Trophoblast cell (in vitro differentiated cells and primary cell): Measurements from ENCODE around the gene KRT78.
A peak's percentile ranks its signal among the peaks of the same experiment; 100 is the strongest.

Experiments
- DNase-seq, 2 donors: peaks; one replicate each; pipeline ENCODE4 v3.0.0-alpha.2; 2016
- H2AFZ ChIP-seq: 2 replicates; pipeline ENCODE4 v1.6.1; 2013; ENCODE audit warnings: low read length, moderate library complexity, mild to moderate bottlenecking; ENCODE audit not compliant: insufficient read depth, poor library complexity
- H2AK5ac ChIP-seq: 2 replicates; pipeline ENCODE4 v1.6.1; 2013; ENCODE audit warnings: mild to moderate bottlenecking, low read length
- H2BK120ac ChIP-seq: 2 replicates; pipeline ENCODE4 v1.6.1; 2013; ENCODE audit warnings: low read length, mild to moderate bottlenecking, moderate library complexity; ENCODE audit not compliant: insufficient read depth, poor library complexity
- H2BK12ac ChIP-seq: 2 replicates; pipeline ENCODE4 v1.6.1; 2013; ENCODE audit warnings: mild to moderate bottlenecking, low read length, moderate library complexity
- H2BK5ac ChIP-seq: 2 replicates; pipeline ENCODE4 v1.6.1; 2013; ENCODE audit warnings: low read length, low read depth, moderate library complexity, mild to moderate bottlenecking; ENCODE audit not compliant: poor library complexity
- H3K14ac ChIP-seq: 2 replicates; pipeline ENCODE4 v1.6.1; 2013; ENCODE audit warnings: mild to moderate bottlenecking, low read length
- H3K18ac ChIP-seq: 2 replicates; pipeline ENCODE4 v1.6.1; 2013; ENCODE audit warnings: mild to moderate bottlenecking, low read length
- H3K23ac ChIP-seq: 2 replicates; pipeline ENCODE4 v1.6.1; 2013; ENCODE audit warnings: low read length
- H3K27ac ChIP-seq: 2 replicates; pipeline ENCODE4 v1.5.1; 2013; ENCODE audit warnings: low read depth, mild to moderate bottlenecking, inconsistent platforms, low read length, moderate library complexity
- H3K27me3 ChIP-seq: 2 replicates; pipeline ENCODE4 v1.6.1; 2013; ENCODE audit warnings: inconsistent platforms, mild to moderate bottlenecking, low read length, moderate library complexity; ENCODE audit not compliant: insufficient read depth
- H3K36me3 ChIP-seq, 2 experiments: 1 replicate in 1 of 2; 2 replicates in 1 of 2; pipeline ENCODE4 v1.6.1; 2013; ENCODE audit warnings: low read length in 2 of 2, mild to moderate bottlenecking in 2 of 2, moderate library complexity in 1 of 2; ENCODE audit not compliant: insufficient read depth in 2 of 2, control insufficient read depth in 1 of 2
- H3K4ac ChIP-seq: 2 replicates; pipeline ENCODE4 v1.6.1; 2013; ENCODE audit warnings: low read depth, mild to moderate bottlenecking, low read length, moderate library complexity
- H3K4me1 ChIP-seq, 2 experiments: 1 replicate in 1 of 2; 2 replicates in 1 of 2; pipeline ENCODE4 v1.6.1; 2013; ENCODE audit warnings: low read length in 2 of 2, mild to moderate bottlenecking in 2 of 2, moderate library complexity in 1 of 2; ENCODE audit not compliant: insufficient read depth in 2 of 2, control insufficient read depth in 1 of 2
- H3K4me2 ChIP-seq: 2 replicates; pipeline ENCODE4 v1.6.1; 2013; ENCODE audit warnings: inconsistent platforms, mild to moderate bottlenecking, low read length, moderate library complexity
- H3K4me3 ChIP-seq: 2 replicates; pipeline ENCODE4 v1.5.1; 2013; ENCODE audit warnings: mild to moderate bottlenecking, low read depth, low read length, inconsistent platforms
- H3K79me1 ChIP-seq: one replicate; pipeline ENCODE4 v1.6.1; 2013; ENCODE audit warnings: low read length
- H3K79me2 ChIP-seq: 2 replicates; pipeline ENCODE4 v1.6.1; 2013; ENCODE audit warnings: low read length, mild to moderate bottlenecking; ENCODE audit not compliant: control insufficient read depth, insufficient read depth, poor library complexity
- H3K9ac ChIP-seq: 2 replicates; pipeline ENCODE4 v1.6.1; 2013; ENCODE audit warnings: mild to moderate bottlenecking, low read length
- H3K9me3 ChIP-seq: 2 replicates; pipeline ENCODE4 v1.6.1; 2013; ENCODE audit warnings: low read depth, mild to moderate bottlenecking, control low read depth, inconsistent platforms, low read length; ENCODE audit not compliant: insufficient read depth
- H4K12ac ChIP-seq: 2 replicates; pipeline ENCODE4 v1.6.1; 2013; ENCODE audit warnings: low read depth, mild to moderate bottlenecking, low read length, moderate library complexity
- H4K8ac ChIP-seq: 2 replicates; pipeline ENCODE4 v1.6.1; 2013; ENCODE audit warnings: low read depth, mild to moderate bottlenecking, low read length, moderate library complexity
- H4K91ac ChIP-seq: one replicate; pipeline ENCODE4 v1.6.1; 2013; ENCODE audit warnings: low read depth, mild to moderate bottlenecking, low read length, moderate library complexity
- WGBS: extraction: QIAGEN DNeasy Blood & Tissue Kit; methylation state at CpG from one replicate; pipeline ENCODE4 v1.1.7; 2013; ENCODE audit warnings: missing lambda C conversion rate; ENCODE audit not compliant: insufficient read length, insufficient coverage; ENCODE audit errors: extremely low coverage; 5-methylcytosine and 5-hydroxymethylcytosine counted together

Gene KRT78

DNA sequence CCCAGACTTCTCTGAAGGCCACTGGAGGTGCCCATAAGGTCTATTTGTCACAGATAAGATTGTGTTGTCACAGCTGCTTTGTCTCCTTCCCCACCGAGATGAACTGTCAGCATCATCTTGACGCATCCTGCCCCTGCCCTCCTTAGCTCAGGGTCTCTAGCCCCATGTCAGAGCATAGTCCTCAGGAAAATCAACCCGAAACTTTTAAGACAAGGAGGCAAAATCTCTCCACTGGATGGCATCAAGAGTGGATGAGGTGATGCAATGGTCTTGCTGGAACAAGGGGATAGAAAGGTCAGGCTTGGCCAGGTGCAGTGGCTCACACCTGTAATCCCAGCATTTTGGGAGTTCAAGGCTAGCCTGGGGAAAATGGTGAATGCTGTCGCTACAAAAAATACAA lies 22.8 kb downstream of the KRT78 start:
- no peak overlapping the region for H3K9ac ChIP-seq
- no peak for DNase-seq
- H2BK5ac ChIP-seq, result no peak overlapping the region
- H2AK5ac ChIP-seq, result no peak overlapping the region
- no peaks in the 10 kb centered on the region for H3K79me2 ChIP-seq
- peaks cover 0 to 2% of the 10 kb centered on the region in 2 experiments for H3K4me1 ChIP-seq
- H2BK12ac ChIP-seq, result no peak overlapping the region
- H4K91ac ChIP-seq, result no peak overlapping the region
- no peaks in the 10 kb centered on the region for H3K79me1 ChIP-seq
- no peak overlapping the region for H4K8ac ChIP-seq
- no peak overlapping the region for H4K12ac ChIP-seq
- no peak overlapping the region for H2BK120ac ChIP-seq
- no peak overlapping the region for H3K14ac ChIP-seq
- H2AFZ ChIP-seq, result no peak overlapping the region
- H3K9me3 ChIP-seq, result no peaks in the 10 kb centered on the region
- no peak overlapping the region for H3K4me2 ChIP-seq
- no peak overlapping the region for H3K4me3 ChIP-seq
- no peak overlapping the region for H3K23ac ChIP-seq
- no peaks in the 10 kb centered on the region for H3K36me3 ChIP-seq
- no peak overlapping the region for H3K4ac ChIP-seq
- H3K27me3 ChIP-seq, result no peaks in the 10 kb centered on the region
- H3K18ac ChIP-seq, result no peak overlapping the region
- no peak overlapping the region for H3K27ac ChIP-seq
- no CpG with 5 or more reads among the region's 4 CpGs for WGBS

DNA sequence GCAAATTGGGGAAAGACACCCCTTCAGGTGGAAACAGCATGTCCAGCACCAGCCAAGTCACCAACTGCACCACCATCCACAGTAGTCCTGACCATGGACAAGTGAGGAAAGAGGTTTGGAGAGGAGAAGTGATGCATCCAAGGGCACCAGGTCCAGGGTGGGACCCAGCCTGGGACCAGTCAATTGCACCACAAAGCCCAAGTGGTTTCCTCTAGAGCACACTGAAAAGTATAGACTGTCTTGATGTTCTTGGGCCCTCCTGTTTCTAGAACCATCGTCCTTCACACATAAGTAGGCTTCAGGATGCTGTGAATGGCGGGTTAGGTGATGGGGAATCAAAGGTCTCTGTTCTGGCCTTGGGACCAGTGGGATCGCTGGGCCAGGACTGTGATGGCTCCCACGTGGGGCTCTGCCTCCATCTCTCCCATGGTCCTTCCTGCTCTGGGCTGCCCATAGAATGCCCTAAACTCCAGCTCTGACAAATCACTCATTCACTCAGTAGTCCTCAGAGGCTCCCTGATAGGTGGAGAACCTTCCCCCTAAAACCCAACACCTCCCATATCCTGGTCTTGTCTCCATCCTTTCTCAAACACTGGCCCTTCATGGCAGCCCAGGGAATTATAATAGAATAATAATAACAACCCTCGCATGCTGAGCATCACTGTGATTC lies 23.9 kb downstream of the KRT78 start:
- WGBS, result no CpG with 5 or more reads among the region's 5 CpGs
- H3K36me3 ChIP-seq, result no peaks in the 10 kb centered on the region
- no peak overlapping the region for H2BK120ac ChIP-seq

DNA sequence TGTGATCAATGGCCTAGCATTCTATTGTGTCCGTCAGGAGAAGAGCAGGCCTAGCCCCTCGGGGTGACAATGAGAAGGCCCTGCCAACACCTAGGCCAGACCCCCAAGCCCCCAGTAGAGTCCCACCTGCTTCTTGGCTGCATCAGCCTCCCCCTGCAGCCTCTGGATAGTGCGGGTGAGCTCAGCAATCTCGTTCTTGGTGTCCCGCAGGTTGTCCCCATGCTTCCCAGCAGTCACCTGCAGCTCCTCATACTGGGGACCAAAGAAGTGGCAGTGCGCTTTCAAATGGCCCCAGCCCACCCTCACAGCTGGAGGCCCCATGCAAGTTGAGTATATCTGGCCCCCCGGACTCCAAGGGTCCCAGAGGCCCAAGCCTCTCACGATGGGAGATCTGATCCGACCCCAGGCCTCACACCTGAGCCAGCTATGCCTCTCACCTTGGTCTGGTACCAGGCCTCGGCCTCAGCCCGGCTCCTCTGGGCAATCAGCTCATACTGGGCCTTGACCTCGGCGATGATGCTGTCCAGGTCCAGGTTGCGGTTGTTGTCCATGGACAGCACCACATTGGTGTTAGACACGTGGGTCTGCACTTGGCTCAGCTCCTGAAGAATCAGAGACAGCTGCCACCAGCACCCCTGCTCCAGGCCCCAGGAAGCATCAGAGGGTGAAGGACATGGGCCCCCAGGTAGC lies 24.9 kb downstream of the KRT78 start:
- H2BK5ac ChIP-seq, result no peak overlapping the region

More for the DNA sequence above, 23.9 kb downstream of the KRT78 start:
- Histone ChIP-seq H3K14ac (no peak overlapping the region), H3K9me3 (no peaks in the 10 kb centered on the region), H3K4me3 (peak overlapping the region; percentile 5), H3K18ac (no peak overlapping the region), H3K4me1 (peaks cover 0 to 2% of the 10 kb centered on the region in 2 experiments), H2AFZ (no peak overlapping the region), H2AK5ac (no peak overlapping the region), H3K27me3 (no peaks in the 10 kb centered on the region), H3K27ac (no peak overlapping the region), H4K8ac (no peak overlapping the region), H3K9ac (no peak overlapping the region), H3K4ac (no peak overlapping the region), H3K79me2 (no peaks in the 10 kb centered on the region), H3K23ac (no peak overlapping the region), H3K79me1 (no peaks in the 10 kb centered on the region), H4K12ac (no peak overlapping the region), H4K91ac (no peak overlapping the region), H2BK12ac (no peak overlapping the region), H2BK5ac (no peak overlapping the region), H3K4me2 (no peak overlapping the region)
- no peak for DNase-seq

DNA sequence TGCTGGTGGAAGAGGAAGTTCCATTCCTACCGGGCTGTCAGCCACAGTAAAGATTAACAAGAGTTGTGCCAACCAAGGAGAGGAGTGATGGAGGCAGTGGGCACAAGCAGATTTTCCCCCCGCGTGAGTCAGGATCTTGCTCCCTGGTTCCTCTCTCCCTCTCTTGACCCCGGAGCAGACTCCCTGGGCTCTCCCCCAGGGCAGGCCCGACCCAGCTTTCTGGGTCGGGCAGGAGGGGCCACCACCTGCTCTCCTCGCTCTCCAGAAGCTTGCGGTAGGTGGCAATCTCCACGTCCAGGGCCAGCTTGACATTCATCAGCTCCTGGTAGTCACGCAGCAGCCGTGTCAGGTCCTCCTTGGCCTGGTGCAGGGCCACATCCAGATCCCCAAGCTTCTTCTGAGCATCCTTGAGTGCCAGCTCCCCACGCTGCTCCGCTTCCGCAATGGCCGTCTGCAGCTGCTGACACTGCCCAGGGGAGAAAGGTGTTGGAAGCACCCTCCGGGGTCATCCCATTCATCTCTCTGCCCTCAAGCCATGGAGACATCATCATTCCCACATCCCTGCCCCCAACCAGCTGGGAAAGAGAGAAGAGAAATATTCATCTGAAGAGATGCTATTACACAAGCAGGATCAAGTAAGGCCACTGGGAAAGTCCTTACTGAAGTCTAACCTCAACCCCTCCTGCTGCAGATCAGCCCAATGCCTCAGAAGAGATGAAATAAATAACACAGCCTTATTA lies 25.9 kb downstream of the KRT78 start:
- H3K27me3 ChIP-seq, result no peaks in the 10 kb centered on the region
- DNase-seq, result peak; percentile 66 to 68
- no peak overlapping the region for H2BK5ac ChIP-seq
- no peak overlapping the region for H3K18ac ChIP-seq
- no peak overlapping the region for H2AFZ ChIP-seq
- no peaks in the 10 kb centered on the region for H3K79me1 ChIP-seq
- H2BK12ac ChIP-seq, result no peak overlapping the region
- no peak overlapping the region for H2BK120ac ChIP-seq
- no peak overlapping the region for H2AK5ac ChIP-seq
- H4K91ac ChIP-seq, result no peak overlapping the region
- WGBS, result no CpG with 5 or more reads among the region's 16 CpGs
- H3K4ac ChIP-seq, result no peak overlapping the region
- H3K27ac ChIP-seq, result no peak overlapping the region
- H3K9me3 ChIP-seq, result no peaks in the 10 kb centered on the region
- H3K14ac ChIP-seq, result no peak overlapping the region
- H3K36me3 ChIP-seq, result no peaks in the 10 kb centered on the region
- no peaks in the 10 kb centered on the region for H3K79me2 ChIP-seq
- no peak overlapping the region for H4K8ac ChIP-seq
- H3K4me2 ChIP-seq, result no peak overlapping the region
- H4K12ac ChIP-seq, result no peak overlapping the region
- no peak overlapping the region for H3K4me3 ChIP-seq
- no peak overlapping the region for H3K9ac ChIP-seq
- H3K4me1 ChIP-seq, result peaks cover 0 to 2% of the 10 kb centered on the region in 2 experiments
- no peak overlapping the region for H3K23ac ChIP-seq

More for the DNA sequence above, 24.9 kb downstream of the KRT78 start:
- no peak overlapping the region for H3K18ac ChIP-seq
- H2AFZ ChIP-seq, result no peak overlapping the region
- H2BK12ac ChIP-seq, result no peak overlapping the region
- no peak overlapping the region for H2AK5ac ChIP-seq
- H2BK120ac ChIP-seq, result no peak overlapping the region
- no peaks in the 10 kb centered on the region for H3K36me3 ChIP-seq
- peaks cover 0 to 2% of the 10 kb centered on the region in 2 experiments for H3K4me1 ChIP-seq
- H3K9me3 ChIP-seq, result no peaks in the 10 kb centered on the region
- no peak overlapping the region for H4K12ac ChIP-seq
- H3K4me2 ChIP-seq, result no peak overlapping the region
- H4K8ac ChIP-seq, result no peak overlapping the region
- DNase-seq, result no peak
- no peak overlapping the region for H4K91ac ChIP-seq
- WGBS, result no CpG with 5 or more reads among the region's 15 CpGs
- no peak overlapping the region for H3K27ac ChIP-seq
- no peak overlapping the region for H3K4ac ChIP-seq
- no peaks in the 10 kb centered on the region for H3K27me3 ChIP-seq
- H3K4me3 ChIP-seq, result no peak overlapping the region
- H3K79me1 ChIP-seq, result no peaks in the 10 kb centered on the region
- H3K9ac ChIP-seq, result no peak overlapping the region
- no peaks in the 10 kb centered on the region for H3K79me2 ChIP-seq
- H3K23ac ChIP-seq, result no peak overlapping the region
- H3K14ac ChIP-seq, result no peak overlapping the region
